Measurements from ENCODE around the gene HEXIM2.
A peak's percentile ranks its signal among the peaks of the same experiment; 100 is the strongest.
"Not testable (repeated sequence)": the region's sequence is repeated elsewhere in the genome, so short reads cannot be mapped to it uniquely, and the experiment has no call there.

HEXIM2 gene

GRCh38 chr17:45171338-45172231 is 9.9 kb downstream of the HEXIM2 start:
- DNase-seq = no peak

GRCh38 chr17:45172232-45172540 is 10.5 kb downstream of the HEXIM2 start:
- no peak for DNase-seq

GRCh38 chr17:45172541-45173286 is 11.0 kb downstream of the HEXIM2 start:
- DNase-seq = peak; percentile 69

- no peak for DNase-seq
These were observed 14.1 kb downstream of the HEXIM2 start for GRCh38 chr17:45175759-45176115.

- DNase-seq = no peak
These were observed 15.9 kb downstream of the HEXIM2 start for GRCh38 chr17:45177563-45177962.

- no peak for DNase-seq
These were observed 22.5 kb downstream of the HEXIM2 start for GRCh38 chr17:45184144-45184543.

- DNase-seq = no peak
These were observed 25.2 kb downstream of the HEXIM2 start for GRCh38 chr17:45186801-45187354.

GRCh38 chr17:45189009-45189408 is 27.3 kb downstream of the HEXIM2 start:
- DNase-seq = no peak

- DNase-seq = no peak
These were observed 29.0 kb downstream of the HEXIM2 start for GRCh38 chr17:45190503-45191255.

- no peak for DNase-seq
These were observed 33.7 kb downstream of the HEXIM2 start for GRCh38 chr17:45195424-45195823.

- no peak for DNase-seq
These were observed 35.4 kb downstream of the HEXIM2 start for GRCh38 chr17:45197108-45197507.

- DNase-seq = peak; percentile 81
These were observed 36.1 kb downstream of the HEXIM2 start for GRCh38 chr17:45197555-45198334.

GRCh38 chr17:45200701-45201100 is 39.0 kb downstream of the HEXIM2 start:
- no peak for DNase-seq

GRCh38 chr17:45201457-45201856 is 39.8 kb downstream of the HEXIM2 start:
- no peak for DNase-seq

- not testable (repeated sequence) for DNase-seq
These were observed 40.2 kb downstream of the HEXIM2 start for GRCh38 chr17:45201880-45202279.

- peak; percentile 50 for DNase-seq
These were observed 57.4 kb downstream of the HEXIM2 start for GRCh38 chr17:45218895-45219661.

All from GDM1 (cell line).